Stimulated activated CD8-positive, alpha-beta memory T cell treated with anti-CD3 and anti-CD28 coated beads, Interleukin-2, amount 100 ng/mL, for 1 hour (primary cell): Measurements from ENCODE around the gene ITFG1.
"Not testable (repeated sequence)": the region's sequence is repeated elsewhere in the genome, so short reads cannot be mapped to it uniquely, and the experiment has no call there.

ENCODE experiments used
- DNase-seq, 2 donors: peaks; one replicate each; pipeline ENCODE4 v3.0.0-alpha.2; 2020; ENCODE audit warnings: low read depth in 2 of 2

The ITFG1 gene

GRCh38 chr16:47156680-47157215, 304.1 kb downstream of the ITFG1 start:
- DNase-seq = no peak

- not testable (repeated sequence) for DNase-seq
Observed at GRCh38 chr16:47152501-47152900, 308.4 kb downstream of the ITFG1 start.

- no peak for DNase-seq
Observed at GRCh38 chr16:47150067-47150466, 310.8 kb downstream of the ITFG1 start.

- DNase-seq = no peak
Observed at GRCh38 chr16:47144559-47144877, 316.3 kb downstream of the ITFG1 start.

- peak; percentile 24 to 43 for DNase-seq
Observed at GRCh38 chr16:47143677-47144558, 316.9 kb downstream of the ITFG1 start, which contains the start of gene NETO2. TSS of gene NETO2 (minus strand) at chr16:47143945. CDS start at chr16:47143612, 333 bp downstream.

GRCh38 chr16:47142821-47143676, 317.8 kb downstream of the ITFG1 start:
- DNase-seq = peak; percentile 21 to 26

GRCh38 chr16:47142486-47142820, 318.4 kb downstream of the ITFG1 start:
- no peak for DNase-seq

- DNase-seq = peak; percentile 57 to 64
Observed at GRCh38 chr16:47141773-47142485, 318.9 kb downstream of the ITFG1 start.

GRCh38 chr16:47140686-47141085, 320.2 kb downstream of the ITFG1 start:
- DNase-seq = no peak

GRCh38 chr16:47139561-47140185, 321.2 kb downstream of the ITFG1 start:
- no peak for DNase-seq

GRCh38 chr16:47137925-47138324, 322.9 kb downstream of the ITFG1 start:
- DNase-seq = not testable (repeated sequence)

GRCh38 chr16:47136099-47136842, 324.6 kb downstream of the ITFG1 start:
- no peak for DNase-seq

GRCh38 chr16:47134550-47134949, 326.3 kb downstream of the ITFG1 start:
- DNase-seq = no peak

- DNase-seq = no peak
Observed at GRCh38 chr16:47132308-47132707, 328.6 kb downstream of the ITFG1 start.

- no peak for DNase-seq
Observed at GRCh38 chr16:47129755-47130435, 331.0 kb downstream of the ITFG1 start.

GRCh38 chr16:47127541-47127940, 333.3 kb downstream of the ITFG1 start:
- DNase-seq = no peak

- DNase-seq = no peak
Observed at GRCh38 chr16:47125757-47126156, 335.1 kb downstream of the ITFG1 start.

- DNase-seq = no peak
Observed at GRCh38 chr16:47113130-47113529, 347.7 kb downstream of the ITFG1 start.

- DNase-seq = no peak
Observed at GRCh38 chr16:47110939-47111338, 349.9 kb downstream of the ITFG1 start.

- DNase-seq = no peak
Observed at GRCh38 chr16:47109361-47109760, 351.5 kb downstream of the ITFG1 start.
